HG02840 (cell line): ENCODE measurements around the gene DGKE.

Experiments used
- ATAC-seq: cut with Tn5 transposase; IDR thresholded peaks from one replicate; pipeline ENCODE4 v1.9.1; 2021; ENCODE audit warnings: mild to moderate bottlenecking, moderate library complexity, moderate number of reproducible peaks; ENCODE audit not compliant: unreplicated experiment, low FRiP score

Gene DGKE

DNA sequence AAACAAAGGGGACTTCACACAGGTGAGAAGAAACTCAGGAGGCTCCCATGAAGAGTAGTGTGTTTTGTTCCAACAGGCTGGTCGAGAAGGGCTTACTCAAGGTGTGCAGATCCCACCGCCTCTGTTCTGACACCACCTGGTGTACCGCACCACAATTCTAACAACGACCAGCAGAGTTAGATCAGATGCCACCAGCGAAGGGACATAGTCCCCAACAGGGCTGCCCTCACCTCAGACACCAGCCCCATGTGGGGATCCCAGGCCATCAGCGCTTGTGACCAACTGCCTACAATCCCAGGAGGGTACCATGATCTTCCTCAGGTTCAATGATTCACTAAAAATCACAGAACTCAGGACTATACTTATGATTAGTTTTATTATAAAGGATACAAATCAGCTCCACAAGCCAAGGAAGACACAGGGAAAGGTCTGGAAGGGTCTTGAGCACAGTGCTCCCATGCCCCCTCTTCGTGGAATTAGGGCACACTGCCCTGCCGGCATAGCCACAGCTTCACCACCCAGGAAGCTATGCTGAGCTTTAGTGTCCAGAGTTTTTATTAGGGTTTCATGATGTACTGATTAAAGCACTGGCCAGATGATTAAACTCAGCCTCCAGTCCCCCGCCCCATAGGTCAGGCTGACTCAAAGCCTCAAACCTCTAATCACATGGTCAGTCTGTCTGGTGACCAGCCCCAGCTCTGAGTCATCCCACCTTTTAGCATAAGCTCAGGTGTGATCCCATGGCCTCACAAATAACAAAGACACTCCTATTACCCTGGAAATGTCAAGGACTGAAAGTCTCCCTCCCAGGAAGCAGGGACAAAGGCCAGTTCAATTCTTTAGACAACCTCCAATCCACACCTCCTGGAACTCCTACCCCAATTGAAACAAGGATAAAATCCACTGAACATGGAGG lies 53.9 kb downstream of the DGKE start:
- no peak for ATAC-seq

DNA sequence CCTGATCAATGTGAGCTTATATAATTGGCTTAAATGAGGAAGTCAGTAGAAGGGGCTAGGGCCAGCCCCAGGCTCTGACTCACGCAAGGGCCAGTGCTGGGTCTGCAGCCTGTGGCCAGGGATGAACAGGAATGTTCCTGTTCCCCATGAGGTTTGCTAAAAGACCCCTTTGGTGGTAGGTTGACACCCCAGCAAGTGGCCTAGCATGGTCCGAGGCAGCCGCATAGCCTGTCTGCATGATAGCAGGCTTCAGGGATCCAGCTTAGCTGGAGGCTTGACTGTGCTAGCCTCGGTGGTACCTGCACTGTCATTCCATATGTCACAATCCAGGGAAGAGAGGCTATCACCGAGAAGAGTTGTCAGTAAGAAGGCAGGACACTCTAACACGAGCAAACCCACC lies 56.4 kb downstream of the DGKE start:
- ATAC-seq = no peak

GRCh38 chr17:56890906-56891674 lies 57.1 kb downstream of the DGKE start:
- ATAC-seq = no peak

DNA sequence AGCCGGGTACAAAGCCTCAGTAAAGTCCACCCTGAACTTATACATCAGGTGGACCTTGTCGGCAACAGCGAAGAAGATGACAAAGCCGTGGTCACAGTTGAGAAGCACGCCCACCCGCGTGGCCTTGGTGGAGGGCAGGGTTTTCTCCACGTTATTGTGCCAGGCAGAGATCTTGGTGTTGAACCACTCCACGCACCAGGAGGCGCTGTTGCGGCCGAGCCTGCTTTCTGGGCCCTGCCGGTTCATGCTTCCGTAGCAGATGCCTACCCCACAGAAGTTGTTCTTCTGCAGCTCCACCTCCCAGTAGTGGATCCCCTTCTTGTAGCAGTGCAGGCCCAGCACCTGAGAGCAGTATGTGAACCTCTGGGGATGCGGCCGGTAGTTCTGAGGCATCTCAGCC lies 57.8 kb downstream of the DGKE start:
- ATAC-seq = no peak

DNA sequence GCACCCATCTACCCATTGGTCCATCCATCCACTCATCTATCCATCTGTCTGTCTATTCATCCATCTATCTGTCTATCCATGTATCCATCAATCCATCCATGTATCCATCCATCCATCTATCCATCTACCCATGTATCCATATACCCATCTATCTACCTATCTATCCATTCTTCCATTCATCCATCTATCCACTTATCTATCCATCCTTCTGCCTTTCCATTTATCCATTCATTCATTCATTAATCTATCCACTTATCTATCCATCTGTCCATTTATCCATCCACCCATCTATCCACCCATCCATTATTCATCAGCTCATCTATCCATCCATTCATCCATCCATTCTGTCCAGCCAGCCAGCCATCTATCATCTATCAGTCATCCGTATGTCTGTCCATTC lies 58.4 kb downstream of the DGKE start:
- ATAC-seq = no peak

DNA sequence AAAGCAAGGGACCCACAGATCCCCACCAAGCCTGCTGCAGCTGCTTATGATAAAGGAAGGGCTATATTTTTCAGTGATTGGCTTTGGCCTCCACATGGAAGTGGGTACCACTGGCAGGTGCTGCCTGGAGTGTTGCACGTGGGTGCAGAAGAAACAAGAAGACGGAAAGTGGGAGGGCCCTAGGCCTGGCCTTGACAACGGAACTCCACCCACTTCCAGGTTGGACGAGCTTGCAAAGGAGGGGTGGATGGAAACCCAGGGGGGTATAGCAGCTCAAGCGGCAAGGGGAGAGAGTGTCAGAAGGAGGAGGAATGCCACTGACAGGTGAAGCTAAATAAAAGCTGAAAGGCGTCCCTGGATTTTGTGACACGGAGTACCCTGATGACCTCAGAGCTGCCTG lies 59.6 kb downstream of the DGKE start:
- no peak for ATAC-seq

- no peak for ATAC-seq
Observed at GRCh38 chr17:56894859-56895455, 61.0 kb downstream of the DGKE start.

- ATAC-seq = no peak
Observed at GRCh38 chr17:56896217-56896967, 62.4 kb downstream of the DGKE start.

GRCh38 chr17:56896968-56897359 lies 63.0 kb downstream of the DGKE start:
- no peak for ATAC-seq

GRCh38 chr17:56897646-56898424 lies 63.9 kb downstream of the DGKE start:
- no peak for ATAC-seq

- ATAC-seq = no peak
Observed at GRCh38 chr17:56898874-56899273, 64.9 kb downstream of the DGKE start.

GRCh38 chr17:56899403-56899802 lies 65.5 kb downstream of the DGKE start:
- ATAC-seq = no peak

DNA sequence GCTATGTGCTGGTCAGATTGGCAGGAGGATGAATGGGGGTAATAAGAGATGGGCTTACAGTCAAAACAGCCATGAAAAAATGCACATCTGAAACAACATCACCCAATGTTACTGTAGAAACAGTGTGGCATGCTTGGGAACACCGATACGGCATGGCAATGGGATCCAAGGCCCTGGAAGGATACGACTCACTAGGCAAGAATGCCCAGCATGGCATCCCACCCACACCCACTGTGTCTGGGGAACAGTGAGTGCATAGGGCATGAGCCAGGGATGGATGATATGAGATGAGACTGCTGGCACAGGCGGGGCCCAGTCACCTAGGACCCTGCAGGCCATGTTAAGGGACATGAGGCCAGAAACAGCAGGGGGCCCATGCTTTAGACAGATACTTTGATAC lies 68.4 kb downstream of the DGKE start:
- no peak for ATAC-seq

- ATAC-seq = no peak
Observed at GRCh38 chr17:56903560-56903959, 69.6 kb downstream of the DGKE start.

DNA sequence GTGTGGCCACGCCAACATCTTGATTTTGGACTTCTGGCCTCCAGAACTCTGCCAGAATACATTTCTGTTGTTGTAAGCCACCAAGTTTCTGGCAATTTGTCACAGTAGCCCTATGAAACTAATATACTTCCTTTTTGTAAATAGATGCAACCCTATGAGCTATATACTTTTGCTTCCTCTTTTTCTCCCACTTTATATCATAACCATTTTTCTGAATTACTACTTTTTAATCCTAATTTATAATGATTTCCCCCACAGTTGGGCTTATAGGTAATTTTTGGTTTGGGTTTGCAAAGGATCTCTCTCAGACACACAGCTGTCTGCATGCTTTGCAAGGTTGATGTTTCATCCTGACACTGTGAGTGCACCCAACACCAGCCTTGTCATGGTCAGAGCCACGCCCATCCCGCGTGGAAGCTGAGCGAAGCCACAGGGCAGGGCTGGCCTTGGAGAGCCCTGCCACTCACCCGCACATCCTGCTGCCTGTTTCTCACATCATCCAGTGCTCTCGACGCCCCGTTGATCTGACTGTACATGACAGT lies 74.1 kb downstream of the DGKE start:
- ATAC-seq = peak; percentile 62

DNA sequence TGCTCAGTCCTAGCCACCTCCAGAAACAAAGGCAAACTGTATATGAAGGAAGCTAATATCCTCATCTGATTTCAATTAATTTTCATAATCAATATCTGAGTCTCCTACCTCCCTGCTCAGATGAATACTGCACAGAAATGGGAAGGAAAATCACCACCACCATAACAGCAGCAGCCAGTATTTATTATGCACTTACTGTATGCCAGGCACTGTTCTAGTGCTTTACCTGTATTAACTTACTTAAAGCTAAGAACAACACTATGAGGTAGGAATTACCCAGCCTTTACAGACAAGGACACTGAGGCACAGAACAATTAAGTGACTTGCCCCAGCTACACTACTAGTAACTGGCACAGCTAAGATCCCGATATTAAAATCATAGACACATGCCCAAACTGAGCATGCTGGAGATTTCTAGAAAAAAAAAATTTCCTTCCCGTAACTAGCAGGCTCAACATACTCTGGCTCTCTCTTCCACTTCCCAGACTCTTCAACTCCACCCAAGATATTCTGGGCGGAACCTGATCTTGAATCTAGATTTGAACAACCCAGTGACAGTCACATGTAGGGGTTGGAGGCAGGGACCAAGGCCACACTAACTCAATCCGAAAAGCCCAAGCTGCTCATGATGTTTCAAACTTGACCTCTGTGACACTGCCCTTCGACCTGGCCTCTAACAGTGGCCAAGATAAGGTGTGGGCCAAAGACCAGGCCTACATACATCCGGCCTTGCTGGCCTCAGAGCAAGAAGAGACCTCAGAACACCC lies 76.0 kb downstream of the DGKE start:
- ATAC-seq = no peak

DNA sequence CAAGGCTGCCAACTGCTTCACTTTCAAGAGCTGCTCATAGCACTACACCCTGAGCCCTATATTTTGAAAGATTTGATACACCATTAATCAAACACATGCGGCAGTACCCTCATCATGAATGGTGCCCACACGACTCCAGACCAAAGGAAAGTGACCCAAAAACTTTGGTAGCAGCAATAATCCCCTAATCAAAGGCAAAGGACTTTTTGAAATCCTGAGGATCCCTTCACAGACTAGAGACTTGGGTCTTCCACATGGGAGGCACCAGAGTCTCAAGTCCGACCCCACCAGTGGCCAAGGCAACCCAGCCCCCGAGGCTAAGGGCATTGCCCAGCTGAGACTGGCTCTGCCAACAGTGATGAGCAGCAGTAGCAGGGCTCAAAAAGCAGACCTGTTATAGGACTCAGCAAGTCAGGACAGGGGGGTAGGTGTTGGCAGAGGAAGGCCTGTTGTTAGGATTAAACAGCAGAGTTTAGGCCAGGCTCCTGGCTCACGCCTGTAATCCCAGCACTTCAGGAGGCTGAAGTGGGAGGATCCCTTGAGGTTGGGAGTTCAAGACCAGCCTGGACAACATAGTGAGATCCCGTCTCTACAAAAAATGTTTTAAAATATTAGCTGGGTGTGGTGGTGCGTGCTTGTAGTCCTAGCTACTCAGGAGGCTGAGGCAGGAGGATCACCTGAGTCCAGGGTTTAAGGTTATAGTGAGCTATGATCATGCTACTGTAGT lies 76.7 kb downstream of the DGKE start:
- no peak for ATAC-seq
